SU-DHL-6 (cell line): ENCODE data around the gene ACVR1C.

ENCODE experiments used
- H2AFZ ChIP-seq: fragments of 200-600 bp; sonication (generic); 2 replicates; pipeline ENCODE4 v1.6.1; 2014; ENCODE audit warnings: low read depth, mild to moderate bottlenecking, moderate library complexity, mixed read lengths, antibody characterized with exemption, low read length; ENCODE audit not compliant: severe bottlenecking
- H3F3A ChIP-seq: fragments of 200-600 bp; shearing (Covaris generic); 2 replicates; pipeline ENCODE4 v1.6.0; 2016; ENCODE audit warnings: antibody characterized with exemption, mild to moderate bottlenecking; ENCODE audit not compliant: insufficient read depth
- H3K27ac ChIP-seq: fragments of 200-600 bp; sonication (generic); 2 replicates; pipeline ENCODE4 v1.5.1; 2016; ENCODE audit warnings: low read depth, mild to moderate bottlenecking, low read length, moderate library complexity, mixed read lengths
- H3K27me3 ChIP-seq: fragments of 200-600 bp; sonication (generic), shearing (Covaris generic); 2 replicates; pipeline ENCODE4 v1.6.0; 2014; ENCODE audit warnings: mild to moderate bottlenecking, low read length
- H3K36me3 ChIP-seq: fragments of 200-600 bp; sonication (generic); 2 replicates; pipeline ENCODE4 v1.6.1; 2014; ENCODE audit warnings: mild to moderate bottlenecking, low read length, mixed read lengths
- H3K4me2 ChIP-seq: fragments of 300-600, 200-600 bp; shearing (Covaris generic), sonication (generic); 2 replicates; pipeline ENCODE4 v1.6.0; 2014; ENCODE audit warnings: low read length, low read depth, mild to moderate bottlenecking; ENCODE audit not compliant: poor library complexity, severe bottlenecking
- H3K4me3 ChIP-seq: fragments of 200-600 bp; sonication (generic); 2 replicates; pipeline ENCODE4 v1.5.1; 2014; ENCODE audit warnings: antibody characterized with exemption, low read length, mild to moderate bottlenecking, mixed read lengths; ENCODE audit not compliant: insufficient read depth, poor library complexity, severe bottlenecking
- H3K79me2 ChIP-seq: fragments of 200-600 bp; sonication (generic); 2 replicates; pipeline ENCODE4 v1.6.1; 2014; ENCODE audit warnings: mild to moderate bottlenecking, low read length, moderate library complexity; ENCODE audit not compliant: insufficient read depth
- H3K9ac ChIP-seq: fragments of 200-600 bp; sonication (generic); 2 replicates; pipeline ENCODE4 v1.7.0; 2014; ENCODE audit warnings: mild to moderate bottlenecking, low read length
- H3K9me2 ChIP-seq: fragments of 200-600 bp; sonication (generic); replicated peaks from 2 replicates; pipeline ENCODE4 v1.6.1; 2014; ENCODE audit warnings: low read length; ENCODE audit not compliant: insufficient read depth
- H3K9me3 ChIP-seq: fragments of 200-600 bp; sonication (generic); 2 replicates; pipeline ENCODE4 v1.6.1; 2014; ENCODE audit warnings: low read length, mixed read lengths; ENCODE audit not compliant: insufficient read depth
- H4K20me1 ChIP-seq: fragments of 200-600 bp; sonication (generic); 2 replicates; pipeline ENCODE4 v1.6.1; 2014; ENCODE audit warnings: low read depth, mild to moderate bottlenecking, antibody characterized with exemption, low read length, moderate library complexity, mixed read lengths
- EZH2phosphoT487 ChIP-seq: fragments of 200-600 bp; sonication (generic), shearing (Covaris generic); conservative IDR thresholded peaks from 2 replicates; pipeline ENCODE4 v1.6.1; 2018; ENCODE audit warnings: mild to moderate bottlenecking, antibody characterized with exemption, low read length, moderate library complexity, mixed read lengths
- TF ChIP-seq, protein P1 (sequence below): fragments of 200-600 bp; sonication (generic); IDR thresholded peaks from one replicate; pipeline ENCODE4 v1.5.1; 2017; ENCODE audit warnings: antibody characterized with exemption, mild to moderate bottlenecking, low read length, moderate library complexity; ENCODE audit not compliant: insufficient read depth, poor library complexity, severe bottlenecking

The ACVR1C gene

DNA sequence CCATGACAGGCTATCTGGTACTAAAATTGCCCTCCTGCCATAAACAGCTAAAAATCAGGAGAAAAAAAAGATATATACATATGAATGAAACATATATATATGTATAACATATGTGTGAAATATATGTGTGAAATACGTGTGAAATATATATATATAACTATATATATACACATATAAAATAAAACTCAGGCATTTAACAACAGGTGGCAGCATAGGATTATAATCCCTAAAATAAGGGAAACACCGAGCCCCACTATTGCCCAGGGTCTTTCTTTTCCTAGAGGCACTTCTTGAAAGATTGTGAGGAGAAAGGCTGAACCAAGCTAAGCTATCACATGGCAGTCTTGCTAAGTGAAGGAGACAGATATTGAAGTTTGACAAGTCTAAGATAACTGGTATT, 118.9 kb downstream of the ACVR1C start:
- Histone ChIP-seq H3K27ac (no peak overlapping the region), H3K9me3 (no peaks in the 10 kb centered on the region), H4K20me1 (no peaks in the 10 kb centered on the region), H2AFZ (no peak overlapping the region), H3K36me3 (no peaks in the 10 kb centered on the region), H3F3A (no peaks in the 10 kb centered on the region), H3K9ac (no peak overlapping the region), H3K27me3 (no peaks in the 10 kb centered on the region), H3K9me2 (no peaks in the 10 kb centered on the region), H3K4me3 (no peak overlapping the region), H3K79me2 (no peaks in the 10 kb centered on the region), H3K4me2 (no peak overlapping the region)
- no peak for TF ChIP-seq EZH2phosphoT487
- TF ChIP-seq, protein P1, sequence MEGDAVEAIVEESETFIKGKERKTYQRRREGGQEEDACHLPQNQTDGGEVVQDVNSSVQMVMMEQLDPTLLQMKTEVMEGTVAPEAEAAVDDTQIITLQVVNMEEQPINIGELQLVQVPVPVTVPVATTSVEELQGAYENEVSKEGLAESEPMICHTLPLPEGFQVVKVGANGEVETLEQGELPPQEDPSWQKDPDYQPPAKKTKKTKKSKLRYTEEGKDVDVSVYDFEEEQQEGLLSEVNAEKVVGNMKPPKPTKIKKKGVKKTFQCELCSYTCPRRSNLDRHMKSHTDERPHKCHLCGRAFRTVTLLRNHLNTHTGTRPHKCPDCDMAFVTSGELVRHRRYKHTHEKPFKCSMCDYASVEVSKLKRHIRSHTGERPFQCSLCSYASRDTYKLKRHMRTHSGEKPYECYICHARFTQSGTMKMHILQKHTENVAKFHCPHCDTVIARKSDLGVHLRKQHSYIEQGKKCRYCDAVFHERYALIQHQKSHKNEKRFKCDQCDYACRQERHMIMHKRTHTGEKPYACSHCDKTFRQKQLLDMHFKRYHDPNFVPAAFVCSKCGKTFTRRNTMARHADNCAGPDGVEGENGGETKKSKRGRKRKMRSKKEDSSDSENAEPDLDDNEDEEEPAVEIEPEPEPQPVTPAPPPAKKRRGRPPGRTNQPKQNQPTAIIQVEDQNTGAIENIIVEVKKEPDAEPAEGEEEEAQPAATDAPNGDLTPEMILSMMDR, result no peak

DNA sequence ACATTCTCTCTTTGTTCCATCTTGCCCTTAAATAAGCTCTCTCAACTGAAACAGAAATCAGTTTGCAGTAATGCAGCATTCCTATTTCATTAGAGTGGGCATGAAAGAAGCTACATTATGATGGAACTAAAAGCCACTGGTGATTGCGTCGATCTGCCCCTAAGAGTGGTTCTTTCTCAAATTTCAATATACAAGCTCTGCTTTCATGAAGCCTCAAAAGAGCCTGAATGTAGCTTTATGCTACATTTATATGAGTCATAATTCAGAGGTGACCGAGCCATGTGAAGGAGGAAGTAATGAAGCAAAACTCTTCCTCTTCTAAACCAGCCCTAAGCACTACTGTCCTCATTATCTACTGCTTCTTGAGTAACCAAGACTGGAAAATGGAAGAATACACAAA, 120.0 kb downstream of the ACVR1C start:
- H3K36me3 ChIP-seq, result no peaks in the 10 kb centered on the region
- H3K9me2 ChIP-seq, result no peaks in the 10 kb centered on the region
- H3K27ac ChIP-seq, result no peak overlapping the region
- H3K4me3 ChIP-seq, result no peak overlapping the region
- no peak overlapping the region for H2AFZ ChIP-seq
- no peaks in the 10 kb centered on the region for H3F3A ChIP-seq
- H4K20me1 ChIP-seq, result no peaks in the 10 kb centered on the region
- no peaks in the 10 kb centered on the region for H3K79me2 ChIP-seq
- no peak overlapping the region for H3K9ac ChIP-seq
- H3K27me3 ChIP-seq, result no peaks in the 10 kb centered on the region
- no peak for TF ChIP-seq EZH2phosphoT487
- TF ChIP-seq, protein P1, result no peak
- H3K9me3 ChIP-seq, result no peaks in the 10 kb centered on the region
- no peak overlapping the region for H3K4me2 ChIP-seq

- no peak overlapping the region for H3K4me2 ChIP-seq
These were observed 122.1 kb downstream of the ACVR1C start for GRCh38 chr2:157506586-157506985.

More at GRCh38 chr2:157506586-157506985, 122.1 kb downstream of the ACVR1C start:
- Histone ChIP-seq H3K9ac (no peak overlapping the region), H3K4me3 (no peak overlapping the region), H2AFZ (no peak overlapping the region), H3F3A (no peaks in the 10 kb centered on the region), H3K9me3 (no peaks in the 10 kb centered on the region), H3K9me2 (no peaks in the 10 kb centered on the region), H3K27ac (no peak overlapping the region), H3K79me2 (no peaks in the 10 kb centered on the region), H3K36me3 (no peaks in the 10 kb centered on the region), H3K27me3 (no peaks in the 10 kb centered on the region), H4K20me1 (no peaks in the 10 kb centered on the region)
- TF ChIP-seq, protein P1, result no peak
- TF ChIP-seq EZH2phosphoT487, result no peak
